Left lung (tissue), 10 donors: ENCODE measurements around the gene TENM3. TPM values are rescaled to one million over a fixed set of nuclear protein-coding genes. Genes with fewer than 3 reads are reported as not detected.

Experiments used
- ATAC-seq: fragments of 200-7000 bp; cut with Tn5 transposase; one replicate; pipeline ENCODE4 v1.9.1; 2020; ENCODE audit warnings: moderate library complexity
- DNase-seq, 4 donors: peaks; one replicate each; pipeline ENCODE4 v3.0.0-alpha.2; 2013 to 2020
- H3K27ac ChIP-seq, 2 donors: fragments of 200-600 bp; sonication (generic) in 1 of 2; one replicate each; pipeline versions ENCODE4 v1.5.0 to v1.8.0; 2020 to 2021
- H3K27me3 ChIP-seq, 2 donors: fragments of 200-600 bp; sonication (generic) in 1 of 2; one replicate each; pipeline versions ENCODE4 v1.5.0 to v1.8.0; 2020 to 2021
- H3K36me3 ChIP-seq, 2 donors: fragments of 200-600 bp; sonication (generic) in 1 of 2; one replicate each; pipeline versions ENCODE4 v1.5.0 to v1.8.0; 2020 to 2021
- H3K4me1 ChIP-seq, 2 donors: fragments of 200-600 bp; one replicate each; pipeline ENCODE4 v1.8.0; 2021
- H3K4me3 ChIP-seq, 2 donors: fragments of 200-600 bp; sonication (generic) in 1 of 2; one replicate each; pipeline versions ENCODE4 v1.5.0 to v1.8.0; 2020 to 2021; ENCODE audit warnings: mild to moderate bottlenecking in 1 of 2
- H3K9me3 ChIP-seq, 2 donors: fragments of 200-600 bp; sonication (generic) in 1 of 2; one replicate each; pipeline versions ENCODE4 v1.5.0 to v1.8.0; 2020 to 2021
- CTCF ChIP-seq, 2 donors: fragments of 200-600 bp; sonication (generic) in 1 of 2; IDR thresholded peaks; one replicate each; pipeline versions ENCODE4 v1.5.0 to v1.8.0; 2021; ENCODE audit warnings: antibody characterized with exemption in 2 of 2
- intact Hi-C, 2 donors: fragments of 100-400 bp; cut with DNase I; formaldehyde crosslinking; loops; one replicate each; pipeline versions ENCODE4 v1.11.2 to v1.14.2; 2022
- polyA plus RNA-seq, 6 donors: library from polyadenylated mRNA; unstranded; fragments of 120-200 nt; gene quantifications; one replicate each; pipeline ENCODE4 v1.2.1, GENCODE V29; 2013; ENCODE audit not compliant: insufficient read length in 6 of 6
- total RNA-seq, 2 donors: library from RNA; stranded (reverse); fragmentation: NEBNext Ultra II Directional; extraction: Animal tissue kit (Norgen Biotek cat#: 25700); gene quantifications; one replicate each; pipeline ENCODE4 v1.2.1, GENCODE V29; 2021
- donor health status: DM: no; HTN: yes; CAD: no.
- donor health status: DM: no; HTN: no; CAD: no.

Gene TENM3
- total and polyA plus RNA-seq, 8 donors = 2.2 to 5.6 (median 3.1) TPM

DNA sequence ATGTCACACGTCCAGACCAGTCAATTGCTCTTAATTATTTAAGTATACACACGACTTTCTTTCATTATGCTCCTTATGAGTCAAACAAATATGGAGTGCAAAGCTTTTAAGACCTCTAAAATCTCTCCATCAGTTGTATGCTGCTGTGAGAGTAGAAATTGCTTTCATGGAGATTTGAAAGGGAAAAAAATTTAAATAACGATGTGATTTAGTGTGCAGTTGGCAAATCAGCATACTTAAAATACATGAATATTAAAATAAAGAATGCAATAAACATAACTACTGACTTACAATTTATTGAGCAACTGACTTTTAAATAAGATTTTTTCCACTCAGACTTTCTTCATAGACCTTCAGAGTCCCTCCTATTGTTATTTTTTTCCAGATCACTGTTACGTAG lies 9.0 kb downstream of the TENM3 start:
- DNase-seq (no peak), ATAC-seq (no peak)
- Histone ChIP-seq H3K4me3 (no peak overlapping the region), H3K27me3 (no peaks in the 10 kb centered on the region), H3K4me1 (no peaks in the 10 kb centered on the region), H3K27ac (no peak overlapping the region), H3K36me3 (no peaks in the 10 kb centered on the region), H3K9me3 (peaks cover 0 to 3% of the 10 kb centered on the region in 2 donors)
- intact Hi-C loops = no loop called here
- no peak for TF ChIP-seq CTCF (IDR thresholded peaks at IDR 0.05)

GRCh38 chr4:182254026-182254780 lies 11.0 kb downstream of the TENM3 start:
- TF ChIP-seq CTCF (IDR thresholded peaks at IDR 0.05) = no peak
- Histone ChIP-seq H3K4me3 (no peak overlapping the region), H3K36me3 (no peaks in the 10 kb centered on the region), H3K9me3 (peaks cover 0 to 7% of the 10 kb centered on the region in 2 donors), H3K27me3 (no peaks in the 10 kb centered on the region), H3K27ac (no peak overlapping the region), H3K4me1 (no peaks in the 10 kb centered on the region)
- intact Hi-C loops = no loop called here
- no peak for ATAC-seq
- no peak for DNase-seq

DNA sequence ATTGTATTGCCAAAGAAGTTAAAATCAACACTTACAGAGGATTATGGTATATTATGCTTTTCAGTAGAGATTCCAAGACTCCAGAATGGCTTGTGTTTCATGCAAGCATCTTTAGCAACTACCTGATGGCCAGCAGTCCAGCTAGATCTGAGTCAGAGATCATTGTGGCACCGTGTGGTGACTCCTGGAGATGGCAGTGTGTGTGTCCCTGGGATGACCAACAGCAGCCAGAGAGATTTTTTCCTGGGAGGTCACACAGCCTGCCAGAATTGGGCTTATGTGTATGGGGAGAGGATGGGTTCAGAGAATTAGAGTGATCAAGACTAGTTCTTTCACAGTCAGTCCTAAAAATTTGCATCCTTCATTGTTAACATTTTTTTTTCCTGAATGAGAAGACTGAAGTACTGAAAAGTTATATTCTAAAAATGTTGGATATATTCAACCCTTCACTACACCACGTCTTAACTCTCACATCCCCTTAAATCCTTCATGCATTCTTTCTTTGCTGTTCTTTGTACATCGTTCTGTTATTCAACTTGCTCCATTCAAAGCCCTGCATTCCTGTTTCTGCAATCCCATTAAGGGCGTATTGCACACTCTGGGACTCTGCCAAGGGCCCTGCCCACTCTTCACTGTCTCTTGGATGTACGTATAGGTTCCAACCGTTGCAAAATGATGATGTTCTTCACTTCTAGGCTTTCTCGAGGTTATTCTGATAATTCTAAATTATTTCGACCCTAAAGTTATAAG lies 12.4 kb downstream of the TENM3 start:
- DNase-seq = no peak
- no peak for ATAC-seq
- Histone ChIP-seq H3K36me3 (no peaks in the 10 kb centered on the region), H3K27ac (no peak overlapping the region), H3K4me1 (no peaks in the 10 kb centered on the region), H3K4me3 (no peak overlapping the region), H3K9me3 (peaks cover 0 to 7% of the 10 kb centered on the region in 2 donors), H3K27me3 (no peaks in the 10 kb centered on the region)
- intact Hi-C loops = no loop called here
- no peak for TF ChIP-seq CTCF (IDR thresholded peaks at IDR 0.05)

GRCh38 chr4:182257016-182257415 lies 13.8 kb downstream of the TENM3 start:
- H3K27me3 ChIP-seq = no peaks in the 10 kb centered on the region
- intact Hi-C loops = no loop called here
- no peaks in the 10 kb centered on the region for H3K36me3 ChIP-seq
- H3K4me1 ChIP-seq = no peaks in the 10 kb centered on the region
- ATAC-seq (no peak), DNase-seq (no peak)
- H3K27ac ChIP-seq = no peak overlapping the region
- no peak for TF ChIP-seq CTCF (IDR thresholded peaks at IDR 0.05)
- H3K4me3 ChIP-seq = no peak overlapping the region
- peaks cover 0 to 7% of the 10 kb centered on the region in 2 donors for H3K9me3 ChIP-seq

DNA sequence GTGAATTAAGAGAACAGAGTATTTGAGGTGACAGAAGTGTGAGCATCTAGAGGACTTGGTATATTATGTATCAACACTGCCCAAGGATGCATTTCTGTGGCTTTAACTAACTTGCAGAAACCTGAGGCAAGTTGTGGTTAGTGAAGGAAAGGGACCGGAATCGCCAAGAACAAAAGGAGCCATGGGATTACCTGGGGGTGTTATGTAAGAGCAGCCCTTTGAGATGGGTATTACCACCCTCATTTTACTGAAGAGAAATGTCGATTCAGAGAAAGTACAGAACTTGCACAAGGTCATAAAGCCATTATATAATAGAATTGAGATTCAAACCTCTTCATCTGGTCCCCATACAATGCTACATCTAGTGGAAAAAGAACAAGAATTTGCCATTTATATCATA lies 14.3 kb downstream of the TENM3 start:
- Histone ChIP-seq H3K4me3 (no peak overlapping the region), H3K36me3 (no peaks in the 10 kb centered on the region), H3K9me3 (peaks cover 0 to 7% of the 10 kb centered on the region in 2 donors), H3K27me3 (no peaks in the 10 kb centered on the region), H3K27ac (no peak overlapping the region), H3K4me1 (no peaks in the 10 kb centered on the region)
- intact Hi-C loops = no loop called here
- DNase-seq = no peak
- no peak for TF ChIP-seq CTCF (IDR thresholded peaks at IDR 0.05)
- ATAC-seq = no peak
